ENCODE measurements around the gene PAN2.
A peak's percentile ranks its signal among the peaks of the same experiment; 100 is the strongest.
"Not testable (repeated sequence)": the region's sequence is repeated elsewhere in the genome, so short reads cannot be mapped to it uniquely, and the experiment has no call there.

The PAN2 gene

GRCh38 chr12:56346675-56347074, 12.9 kb upstream of the PAN2 start:
- no peak for DNase-seq

GRCh38 chr12:56342290-56342689, 8.5 kb upstream of the PAN2 start:
- DNase-seq: not testable (repeated sequence)

- no peak for DNase-seq
Measured at GRCh38 chr12:56341616-56342015, 7.8 kb upstream of the PAN2 start.

- DNase-seq: no peak
Measured at GRCh38 chr12:56339158-56339422, 5.3 kb upstream of the PAN2 start.

GRCh38 chr12:56338308-56339157, 4.7 kb upstream of the PAN2 start, which contains the start of gene IL23A:
Gene IL23A, plus strand, starts transcription at chr12:56338884. Its CDS starts 161 bp downstream, at chr12:56339045.
- peak; percentile 92 for DNase-seq

- no peak for DNase-seq
Measured at GRCh38 chr12:56337753-56338251, 4.0 kb upstream of the PAN2 start.

- no peak for DNase-seq
Measured at GRCh38 chr12:56336361-56337167, 2.8 kb upstream of the PAN2 start.

GRCh38 chr12:56335527-56335926, 1.7 kb upstream of the PAN2 start:
- not testable (repeated sequence) for DNase-seq

- DNase-seq: no peak
Measured at GRCh38 chr12:56334490-56334793, 642 bp upstream of the PAN2 start.

- DNase-seq: no peak
Measured at GRCh38 chr12:56333197-56333678, 562 bp downstream of the PAN2 start.

- DNase-seq: no peak
Measured at GRCh38 chr12:56332512-56333196, 1.1 kb downstream of the PAN2 start.

GRCh38 chr12:56330936-56331490, 2.8 kb downstream of the PAN2 start:
- no peak for DNase-seq

- no peak for DNase-seq
Measured at GRCh38 chr12:56326533-56326932, 7.3 kb downstream of the PAN2 start.

GRCh38 chr12:56326126-56326525, 7.7 kb downstream of the PAN2 start:
- DNase-seq: no peak

GRCh38 chr12:56324206-56324605, 9.6 kb downstream of the PAN2 start:
- DNase-seq: no peak

- not testable (repeated sequence) for DNase-seq
Measured at GRCh38 chr12:56321610-56322009, 12.2 kb downstream of the PAN2 start.

- no peak for DNase-seq
Measured at GRCh38 chr12:56321027-56321426, 12.8 kb downstream of the PAN2 start.

- no peak for DNase-seq
Measured at GRCh38 chr12:56317675-56318074, 16.1 kb downstream of the PAN2 start.

- peak; percentile 96 for DNase-seq
Measured at GRCh38 chr12:56315622-56316473, 18.0 kb downstream of the PAN2 start, which contains the start of gene CNPY2. Gene CNPY2, minus strand, starts transcription at chr12:56315988. Its CDS starts 771 bp downstream, at chr12:56315217.

- DNase-seq: no peak
Measured at GRCh38 chr12:56315249-56315621, 18.6 kb downstream of the PAN2 start.

GRCh38 chr12:56311003-56311402, 22.8 kb downstream of the PAN2 start:
- DNase-seq: no peak

GRCh38 chr12:56308714-56309113, 25.1 kb downstream of the PAN2 start:
- DNase-seq: no peak

All from CD4-positive, alpha-beta T cell treated with Interleukin-10 for 1 hour (primary cell).